Retina (tissue), 1 donor: Measurements from ENCODE around the gene STYK1.
A peak's percentile ranks its signal among the peaks of the same experiment; 100 is the strongest.
"Not testable (repeated sequence)": the region's sequence is repeated elsewhere in the genome, so short reads cannot be mapped to it uniquely, and the experiment has no call there.

Source experiments
- DNase-seq: peaks from one replicate; pipeline ENCODE4 v3.0.0-alpha.2; 2016

The STYK1 gene

DNA sequence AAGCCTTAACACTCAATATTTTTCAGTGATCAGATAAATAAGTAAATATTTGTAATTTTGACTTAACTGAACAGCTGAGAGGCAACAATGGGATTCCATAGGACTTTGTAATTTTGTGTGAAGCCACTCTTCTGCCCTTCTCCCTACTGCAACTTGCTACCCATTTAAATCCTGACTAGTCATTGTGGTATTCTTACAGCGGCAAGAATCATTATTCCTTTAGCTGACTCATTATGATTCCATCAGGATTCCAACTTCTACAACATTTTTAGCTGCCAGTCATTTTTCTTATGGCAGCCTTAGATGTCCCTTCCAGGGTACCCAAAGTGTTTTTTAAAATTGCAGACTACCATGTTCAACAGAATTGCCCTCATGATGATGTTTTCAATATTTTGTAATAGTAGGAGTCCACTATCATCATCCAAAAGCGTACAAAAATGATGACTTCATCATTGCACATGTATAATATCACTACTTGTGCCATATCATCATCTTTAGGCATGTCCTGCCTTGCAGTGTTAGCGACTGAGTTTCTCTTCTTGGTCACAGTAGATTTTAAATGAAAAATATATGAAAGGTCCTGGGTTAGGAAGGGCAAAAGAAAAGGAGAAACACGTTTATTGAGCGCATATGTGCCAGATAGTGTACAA lies 55.4 kb downstream of the STYK1 start:
- no peak for DNase-seq

GRCh38 chr12:10617863-10618262 lies 56.0 kb downstream of the STYK1 start:
- no peak for DNase-seq

DNA sequence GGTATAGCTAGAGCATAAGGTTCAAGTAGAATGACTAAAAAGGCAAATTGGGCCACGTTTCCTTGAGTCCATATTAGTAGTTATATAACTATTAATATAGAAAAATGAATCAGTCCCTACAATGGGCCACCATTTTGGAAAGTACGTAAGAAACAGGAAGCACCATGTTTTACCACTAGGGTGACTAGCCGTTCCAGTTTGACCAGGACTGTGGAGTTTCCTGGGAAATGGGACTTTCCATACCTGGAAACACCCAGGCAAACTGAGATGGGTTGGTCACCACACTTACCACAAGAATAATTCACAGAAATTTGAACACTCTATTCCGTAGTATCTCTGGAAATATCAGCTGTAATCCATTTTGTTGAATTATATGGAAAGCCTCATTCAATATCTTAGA lies 58.3 kb downstream of the STYK1 start:
- DNase-seq: no peak

DNA sequence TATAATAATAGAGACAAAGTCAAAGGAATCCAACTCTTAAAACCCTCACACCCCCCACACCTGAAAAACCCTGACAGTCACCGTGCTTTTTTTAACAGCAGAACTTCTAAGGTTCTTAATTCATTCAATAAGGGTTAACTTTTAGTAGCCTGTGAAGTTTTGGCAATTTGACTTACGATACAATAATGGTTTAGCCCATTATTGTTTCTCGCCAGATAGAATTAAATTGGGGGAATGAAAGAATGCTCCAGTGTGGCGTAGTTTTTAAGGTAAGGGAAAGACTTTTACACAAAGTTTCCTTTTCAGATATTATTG lies 59.8 kb downstream of the STYK1 start:
- DNase-seq: no peak

- peak; percentile 99 for DNase-seq
Observed at GRCh38 chr12:10613349-10614055, 60.4 kb downstream of the STYK1 start, which contains the start of gene MAGOHB. Gene MAGOHB, minus strand, starts transcription at chr12:10613609. Its CDS starts 77 bp downstream, at chr12:10613532.

- no peak for DNase-seq
Observed at GRCh38 chr12:10612984-10613348, 60.9 kb downstream of the STYK1 start.

DNA sequence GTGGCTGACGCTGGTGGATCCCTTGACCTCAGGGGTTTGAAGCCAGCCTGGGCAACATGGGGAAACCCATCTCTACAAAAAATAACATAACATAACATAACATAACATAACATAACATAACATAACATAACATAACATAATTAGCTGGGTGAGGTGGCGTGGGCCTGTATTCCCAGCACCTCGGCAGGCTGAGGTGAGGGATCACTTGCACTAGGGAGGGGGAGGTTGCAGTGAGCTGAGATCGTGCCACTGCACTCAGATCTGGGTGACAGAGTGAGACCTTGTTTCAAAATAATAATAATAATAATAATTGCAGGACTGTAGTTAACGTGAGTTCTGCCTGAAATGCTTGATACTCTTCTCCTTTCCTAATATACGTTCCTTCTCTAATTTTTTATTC lies 61.7 kb downstream of the STYK1 start:
- no peak for DNase-seq

DNA sequence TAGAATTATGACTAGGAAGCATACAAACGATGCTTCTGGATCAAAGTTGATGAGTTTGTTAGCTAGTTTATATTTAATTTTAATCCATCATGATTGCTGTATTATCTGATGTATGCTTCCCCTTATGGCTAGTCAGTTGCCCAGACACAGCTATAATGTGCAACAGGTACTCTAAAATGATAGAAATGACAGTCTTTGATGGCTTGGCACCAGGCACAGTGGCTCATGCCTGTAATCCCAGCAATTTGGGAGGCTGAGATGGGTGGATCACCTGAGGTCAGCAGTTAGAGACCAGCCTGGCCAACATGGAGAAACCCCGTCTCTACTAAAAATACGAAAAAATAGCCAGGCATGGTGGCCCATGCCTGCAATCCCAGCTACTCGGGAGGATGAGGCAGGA lies 62.6 kb downstream of the STYK1 start:
- DNase-seq: not testable (repeated sequence)

- DNase-seq: no peak
Observed at GRCh38 chr12:10610188-10610587, 63.7 kb downstream of the STYK1 start.

- DNase-seq: no peak
Observed at GRCh38 chr12:10607885-10608458, 65.9 kb downstream of the STYK1 start.

GRCh38 chr12:10601860-10602259 lies 72.0 kb downstream of the STYK1 start:
- no peak for DNase-seq

DNA sequence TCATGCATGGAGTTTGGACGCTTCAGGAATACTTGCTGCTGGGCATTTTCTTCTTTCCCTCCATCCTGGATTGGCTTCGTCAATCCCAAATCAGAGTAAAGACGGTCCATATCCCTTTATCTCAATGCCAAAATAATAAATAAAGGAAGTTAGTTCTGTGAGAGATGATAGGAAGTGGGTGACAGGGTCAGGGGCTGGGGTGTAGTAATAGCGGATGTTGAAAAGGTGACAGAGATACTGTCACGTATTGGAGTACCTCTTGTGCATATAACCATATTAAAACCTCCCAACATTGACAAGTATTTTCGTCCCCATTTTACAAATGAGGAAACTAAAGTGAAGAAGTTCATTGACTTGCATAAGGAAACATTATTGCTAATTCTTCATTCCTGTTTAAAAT lies 72.9 kb downstream of the STYK1 start:
- DNase-seq: no peak

DNA sequence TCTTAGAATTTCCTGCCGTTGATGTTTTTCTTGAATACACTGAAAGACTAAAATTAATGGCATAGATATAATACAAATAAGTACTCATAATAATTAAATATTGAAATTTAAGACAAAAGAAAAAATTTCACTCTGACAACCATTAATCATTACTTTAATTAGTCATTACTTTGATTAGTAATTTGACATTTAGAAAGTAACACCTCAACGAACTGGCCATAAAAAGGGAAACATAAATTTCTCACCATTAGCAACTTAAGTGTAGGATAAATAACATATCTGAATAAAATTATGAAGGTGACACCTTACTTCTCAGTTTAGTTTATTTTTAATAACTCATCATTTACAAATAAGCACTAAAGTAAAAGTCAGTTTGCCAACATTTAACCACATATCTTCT lies 78.0 kb downstream of the STYK1 start:
- DNase-seq: no peak

DNA sequence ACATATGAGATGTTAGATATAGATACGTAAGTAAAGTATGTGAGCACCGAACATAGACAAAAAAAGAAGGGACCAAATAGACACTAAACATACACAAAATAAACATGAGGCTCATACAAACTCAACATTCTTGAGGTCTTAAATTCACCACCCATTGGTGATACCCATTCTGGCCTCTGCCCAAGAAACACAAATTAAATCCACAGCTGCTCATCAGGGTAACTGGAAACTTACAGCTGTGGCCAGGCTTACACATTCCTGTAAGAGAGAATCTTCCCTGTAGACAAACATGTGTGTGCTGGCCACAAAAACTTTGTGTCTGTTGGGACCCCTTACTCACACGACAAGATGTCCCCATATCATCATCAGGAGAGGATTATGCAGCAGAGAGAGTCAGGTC lies 82.9 kb downstream of the STYK1 start:
- no peak for DNase-seq

GRCh38 chr12:10584415-10584814 lies 89.4 kb downstream of the STYK1 start:
- DNase-seq: no peak

DNA sequence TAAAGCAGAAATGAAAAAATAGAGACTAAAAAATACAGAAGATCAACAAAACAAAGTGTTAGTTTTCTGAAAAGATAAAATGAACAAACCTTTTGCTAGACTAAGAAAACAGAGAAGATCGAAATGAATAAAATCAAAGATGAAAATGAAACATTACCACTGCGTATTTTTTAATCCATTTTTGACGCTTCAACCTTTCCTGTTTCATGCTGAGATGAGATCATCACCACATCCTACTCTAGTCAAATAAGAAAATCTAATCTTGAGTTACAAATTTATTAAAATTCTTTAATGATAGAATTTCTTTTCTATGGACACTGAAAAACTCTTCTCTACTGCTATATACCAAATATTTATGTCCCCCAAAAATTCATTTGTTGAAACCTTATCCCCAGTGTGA lies 91.1 kb downstream of the STYK1 start:
- DNase-seq: no peak

GRCh38 chr12:10582133-10582532 lies 91.7 kb downstream of the STYK1 start:
- DNase-seq: not testable (repeated sequence)

GRCh38 chr12:10574307-10574706 lies 99.5 kb downstream of the STYK1 start:
- no peak for DNase-seq

DNA sequence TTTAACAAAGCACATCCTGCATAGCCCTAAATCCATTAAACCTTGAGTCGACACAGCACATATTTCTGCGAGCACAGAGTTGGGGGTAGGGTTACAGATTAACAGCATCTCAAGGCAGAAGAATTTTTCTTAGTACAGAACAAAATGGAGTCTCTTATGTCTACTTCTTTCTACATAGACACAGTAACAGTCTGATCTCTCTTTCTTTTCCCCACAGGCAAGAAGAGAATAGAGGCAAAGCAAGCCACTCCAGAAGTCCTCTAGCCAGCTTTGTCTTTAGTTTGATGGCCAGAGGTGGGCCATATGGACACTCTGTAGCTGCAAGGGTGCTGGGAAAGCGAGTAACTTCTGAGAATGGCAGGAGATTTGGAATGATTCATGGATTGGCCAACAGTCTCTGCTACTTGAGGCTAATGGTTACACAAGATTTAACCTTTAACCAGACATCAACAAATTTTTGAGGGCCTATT lies 101.8 kb downstream of the STYK1 start:
- not testable (repeated sequence) for DNase-seq

- DNase-seq: no peak
Observed at GRCh38 chr12:10571141-10571540, 102.7 kb downstream of the STYK1 start.
